H1 (cell line): ENCODE results near the gene SMIM32. TPM values are rescaled to one million over a fixed set of nuclear protein-coding genes. Genes with fewer than 3 reads are reported as not detected.

Experiments used
- CTCF ChIA-PET: fragments of 300-600 bp; sonication (Branson Sonifier 250); formaldehyde crosslinking; loops from one replicate; lab custom pipeline; 2021; ENCODE audit not compliant: partially characterized antibody; lab: Charles Lee
- POLR2A ChIA-PET: fragments of 300-600 bp; sonication (Branson Sonifier 250); formaldehyde crosslinking; loops from one replicate; lab custom pipeline; 2021; ENCODE audit warnings: inconsistent platforms; ENCODE audit not compliant: partially characterized antibody; lab: Charles Lee
- DNase-seq, 2 experiments: peaks; one replicate each; pipeline versions ENCODE4 v3.0.0 to v3.0.0-alpha.2; 2010 to 2022; ENCODE audit warnings: low spot score in 2 of 2, low read depth in 1 of 2, mixed read lengths in 1 of 2
- FAIRE-seq: peaks from 2 replicates; lab custom pipeline; 2011; peaks lifted over from hg19 to GRCh38; lab: Jason Lieb, UNC
- H2AFZ ChIP-seq: 2 replicates; pipeline ENCODE4 v1.8.1; 2012; ENCODE audit warnings: low read length, inconsistent platforms
- H2AK5ac ChIP-seq: 2 replicates; pipeline ENCODE4 v1.6.1; 2013; ENCODE audit warnings: low read depth, low read length
- H2BK120ac ChIP-seq: replicated peaks from 2 replicates; pipeline ENCODE3; 2013; ENCODE audit warnings: low read depth, low read length, inconsistent platforms
- H2BK12ac ChIP-seq: 2 replicates; pipeline ENCODE4 v1.6.1; 2013; ENCODE audit warnings: low read depth, low read length
- H2BK15ac ChIP-seq: 2 replicates; pipeline ENCODE4 v1.6.1; 2013; ENCODE audit warnings: low read length
- H2BK20ac ChIP-seq: 2 replicates; pipeline ENCODE4 v1.6.1; 2013; ENCODE audit warnings: low read length
- H2BK5ac ChIP-seq: 2 replicates; pipeline ENCODE4 v1.6.1; 2013; ENCODE audit warnings: low read depth, low read length
- H3K14ac ChIP-seq: 2 replicates; pipeline ENCODE4 v1.6.1; 2013; ENCODE audit warnings: inconsistent platforms; ENCODE audit not compliant: insufficient read length
- H3K18ac ChIP-seq: 2 replicates; pipeline ENCODE4 v1.6.1; 2013; ENCODE audit warnings: low read length; ENCODE audit errors: extremely low read depth
- H3K23ac ChIP-seq: 2 replicates; pipeline ENCODE4 v1.6.1; 2013; ENCODE audit warnings: inconsistent platforms; ENCODE audit not compliant: insufficient read length
- H3K23me2 ChIP-seq: 2 replicates; pipeline ENCODE4 v1.6.1; 2013; ENCODE audit warnings: low read depth, low read length
- H3K27ac ChIP-seq: 2 replicates; pipeline ENCODE4 v1.6.1; 2011; ENCODE audit warnings: low read depth, low read length, inconsistent platforms
- H3K27me3 ChIP-seq, 4 experiments: replicated peaks in 1 of 4; 1 replicate in 1 of 4; 2 replicates in 3 of 4; pipeline versions ENCODE4 v1.6.1 to v1.8.1; 2011 to 2013; ENCODE audit warnings: low read length in 3 of 4, mild to moderate bottlenecking in 3 of 4, inconsistent platforms in 2 of 4, mixed read lengths in 2 of 4, moderate library complexity in 1 of 4; ENCODE audit not compliant: control insufficient read depth in 3 of 4, insufficient read depth in 3 of 4; ENCODE audit errors: extremely low read depth in 1 of 4
- H3K36me3 ChIP-seq, 4 experiments: 2 replicates each; pipeline versions ENCODE4 v1.6.1 to v1.8.1; 2011 to 2013; ENCODE audit warnings: mild to moderate bottlenecking in 4 of 4, low read length in 3 of 4, moderate library complexity in 2 of 4, control low read depth in 1 of 4, inconsistent platforms in 1 of 4; ENCODE audit not compliant: insufficient read depth in 4 of 4, control insufficient read depth in 2 of 4
- H3K4ac ChIP-seq: replicated peaks from 2 replicates; pipeline ENCODE3; 2013; ENCODE audit warnings: low read length, low read depth, mixed read lengths, inconsistent platforms; ENCODE audit not compliant: insufficient read length
- H3K4me1 ChIP-seq, 4 experiments: replicated peaks in 1 of 4; 1 replicate in 1 of 4; 2 replicates in 3 of 4; pipeline versions ENCODE4 v1.6.1 to v1.8.1; 2011 to 2013; ENCODE audit warnings: low read length in 3 of 4, inconsistent platforms in 2 of 4, mixed read lengths in 1 of 4; ENCODE audit not compliant: insufficient read depth in 4 of 4, control insufficient read depth in 3 of 4
- H3K4me2 ChIP-seq, 2 experiments: 2 replicates each; pipeline versions ENCODE4 v1.6.1 to v1.8.1; 2011 to 2013; ENCODE audit warnings: low read depth in 2 of 2, low read length in 2 of 2, control low read depth in 1 of 2, inconsistent platforms in 1 of 2, mild to moderate bottlenecking in 1 of 2; ENCODE audit not compliant: insufficient read depth in 1 of 2
- H3K4me3 ChIP-seq, 4 experiments: fragments of 200-600, 300-600 bp in 1 of 4; sonication (generic), shearing (Covaris generic), sonication (Bioruptor Twin) in 1 of 4; 2 replicates each; pipeline versions ENCODE4 v1.5.1 to v1.8.1; 2011 to 2016; ENCODE audit warnings: low read length in 4 of 4, low read depth in 3 of 4, control low read depth in 2 of 4, inconsistent platforms in 2 of 4, mild to moderate bottlenecking in 2 of 4, mixed read lengths in 1 of 4, moderate library complexity in 1 of 4; ENCODE audit not compliant: insufficient read depth in 2 of 4; ENCODE audit errors: extremely low read depth in 1 of 4
- H3K56ac ChIP-seq: replicated peaks from 2 replicates; pipeline ENCODE3; 2013; ENCODE audit warnings: low read depth, mild to moderate bottlenecking, mixed read lengths, low read length, inconsistent platforms; ENCODE audit not compliant: insufficient read length
- H3K79me1 ChIP-seq: 2 replicates; pipeline ENCODE4 v1.6.1; 2013; ENCODE audit warnings: low read depth, low read length, control low read depth
- H3K79me2 ChIP-seq, 2 experiments: 2 replicates each; pipeline versions ENCODE4 v1.6.1 to v1.8.1; 2012 to 2013; ENCODE audit warnings: low read length in 2 of 2, mild to moderate bottlenecking in 2 of 2, inconsistent platforms in 1 of 2; ENCODE audit not compliant: insufficient read depth in 2 of 2, control insufficient read depth in 1 of 2
- H3K9ac ChIP-seq, 4 experiments: replicated peaks in 1 of 4; 1 replicate in 1 of 4; 2 replicates in 3 of 4; pipeline versions ENCODE4 v1.6.1 to v1.8.1; 2011 to 2013; ENCODE audit warnings: low read depth in 3 of 4, low read length in 3 of 4, control low read depth in 2 of 4, mild to moderate bottlenecking in 2 of 4, moderate library complexity in 2 of 4, inconsistent platforms in 1 of 4; ENCODE audit errors: extremely low read depth in 1 of 4
- H3K9me3 ChIP-seq, 2 experiments: 2 replicates each; pipeline versions ENCODE4 v1.6.1 to v1.8.1; 2012 to 2013; ENCODE audit warnings: mild to moderate bottlenecking in 2 of 2, moderate library complexity in 2 of 2, control low read depth in 1 of 2, inconsistent platforms in 1 of 2, low read depth in 1 of 2, low read length in 1 of 2, mixed read lengths in 1 of 2; ENCODE audit not compliant: insufficient read depth in 2 of 2
- H4K20me1 ChIP-seq, 2 experiments: replicated peaks in 1 of 2; 2 replicates each; pipeline versions ENCODE3 to v1.8.1; 2011 to 2013; ENCODE audit warnings: inconsistent platforms in 2 of 2, low read length in 2 of 2, mild to moderate bottlenecking in 1 of 2; ENCODE audit not compliant: insufficient read depth in 2 of 2, control insufficient read depth in 1 of 2
- H4K5ac ChIP-seq: 2 replicates; pipeline ENCODE4 v1.6.1; 2013; ENCODE audit warnings: low read length, low read depth, mixed read lengths, inconsistent platforms; ENCODE audit not compliant: insufficient read length
- H4K8ac ChIP-seq: 2 replicates; pipeline ENCODE4 v1.8.0; 2013; ENCODE audit warnings: mild to moderate bottlenecking, moderate library complexity, low read length, inconsistent platforms; ENCODE audit not compliant: insufficient read depth; ENCODE audit errors: extremely low read depth
- H4K91ac ChIP-seq: replicated peaks from 2 replicates; pipeline ENCODE3; 2013; ENCODE audit warnings: low read length, mixed read lengths, inconsistent platforms; ENCODE audit not compliant: insufficient read length
- ASH2L ChIP-seq: fragments of 200-600, 300-600 bp; sonication (generic); IDR thresholded peaks from one replicate; pipeline ENCODE4 v1.7.1; 2017; ENCODE audit warnings: low read length
- CREB1 ChIP-seq: IDR thresholded peaks from 2 replicates; pipeline ENCODE4 v1.6.1; 2012; ENCODE audit warnings: inconsistent platforms
- GTF2F1 ChIP-seq: IDR thresholded peaks from 2 replicates; pipeline ENCODE4 v1.6.1; 2012; ENCODE audit warnings: low read depth, low read length, improper control_type of control experiment, borderline replicate concordance
- HDAC6 ChIP-seq: IDR thresholded peaks from one replicate; pipeline ENCODE4 v1.7.1; 2012; ENCODE audit warnings: low read depth, mild to moderate bottlenecking, inconsistent platforms, low read length, moderate library complexity
- KDM4A ChIP-seq: IDR thresholded peaks from one replicate; pipeline ENCODE4 v1.7.1; 2012; ENCODE audit warnings: low read depth, mild to moderate bottlenecking, moderate library complexity, low read length, inconsistent platforms; ENCODE audit not compliant: severe bottlenecking
- KDM5A ChIP-seq: fragments of 200-600 bp; IDR thresholded peaks from 2 replicates; pipeline ENCODE4 v1.7.1; 2012; ENCODE audit warnings: mild to moderate bottlenecking, low read length, inconsistent platforms, mixed read lengths
- POLR2AphosphoS5 ChIP-seq: IDR thresholded peaks from 2 replicates; pipeline ENCODE4 v1.6.1; 2011; ENCODE audit warnings: low read depth, low read length
- RBBP5 ChIP-seq: IDR thresholded peaks from 2 replicates; pipeline ENCODE4 v1.7.1; 2012; ENCODE audit warnings: low read depth, mild to moderate bottlenecking, inconsistent platforms, low read length, moderate library complexity, borderline replicate concordance
- SAP30 ChIP-seq: fragments of 300-600 bp; sonication (generic); IDR thresholded peaks from 2 replicates; pipeline ENCODE4 v1.7.1; 2012; ENCODE audit warnings: low read length, moderate library complexity, mild to moderate bottlenecking, inconsistent platforms; ENCODE audit not compliant: insufficient read depth, insufficient replicate concordance
- SP4 ChIP-seq: IDR thresholded peaks from 2 replicates; pipeline ENCODE4 v1.6.1; 2012; ENCODE audit warnings: low read length, inconsistent platforms
- SUZ12 ChIP-seq: fragments of 200-600 bp; sonication (generic); IDR thresholded peaks from 2 replicates; pipeline ENCODE4 v1.6.1; 2012; ENCODE audit warnings: mild to moderate bottlenecking, inconsistent platforms, low read length, moderate library complexity, mixed read lengths
- ZNF274 ChIP-seq: IDR thresholded peaks from 2 replicates; pipeline ENCODE4 v1.7.0; 2012; ENCODE audit warnings: low read length, borderline replicate concordance; ENCODE audit errors: extremely low read depth
- WGBS, 2 experiments: shearing (Covaris generic) in 1 of 2; methylation state at CpG; one replicate each; pipeline versions ENCODE4 v1.1.6 to v1.1.7; 2013 to 2015; ENCODE audit warnings: low lambda C conversion rate in 2 of 2, mixed read lengths in 2 of 2, inconsistent platforms in 1 of 2, low coverage in 1 of 2, missing lambda C conversion rate in 1 of 2; ENCODE audit not compliant: insufficient replicate concordance in 2 of 2, insufficient coverage in 1 of 2, insufficient read length in 1 of 2; ENCODE audit errors: extremely low coverage in 1 of 2, missing lambda C conversion rate in 1 of 2; 5-methylcytosine and 5-hydroxymethylcytosine counted together
- polyA plus RNA-seq, 7 experiments: library from polyadenylated mRNA; depleted of rRNA in 3 of 7; stranded (reverse) in 5 of 7; unstranded in 2 of 7; fragments of >200 nt in 5 of 7; fragments of 200-250 nt in 2 of 7; gene quantifications; 1 replicate in 5 of 7; 2 replicates in 1 of 7; 4 replicates in 1 of 7; pipeline versions ENCODE4 v1.2.1 to v1.2.3, GENCODE V29; 2011 to 2013; ENCODE audit warnings: missing spikeins in 2 of 7, mixed read lengths in 2 of 7
- total RNA-seq: library from RNA; stranded (reverse); fragmentation: NEBNext Ultra II Directional; extraction: Animal tissue kit (Norgen Biotek cat#: 25700); gene quantifications from 2 replicates; pipeline ENCODE4 v1.2.1, GENCODE V29; 2021
- TF ChIP-seq, protein P1 (sequence below): IDR thresholded peaks from 2 replicates; pipeline ENCODE4 v1.6.1; 2012; ENCODE audit warnings: inconsistent platforms

The SMIM32 gene
- total and polyA plus RNA-seq, 2 of the 8 experiments (the other 6 are each of a cell fraction or from before 2014, with no cell fraction given), result 0.09 to 0.22 TPM

DNA sequence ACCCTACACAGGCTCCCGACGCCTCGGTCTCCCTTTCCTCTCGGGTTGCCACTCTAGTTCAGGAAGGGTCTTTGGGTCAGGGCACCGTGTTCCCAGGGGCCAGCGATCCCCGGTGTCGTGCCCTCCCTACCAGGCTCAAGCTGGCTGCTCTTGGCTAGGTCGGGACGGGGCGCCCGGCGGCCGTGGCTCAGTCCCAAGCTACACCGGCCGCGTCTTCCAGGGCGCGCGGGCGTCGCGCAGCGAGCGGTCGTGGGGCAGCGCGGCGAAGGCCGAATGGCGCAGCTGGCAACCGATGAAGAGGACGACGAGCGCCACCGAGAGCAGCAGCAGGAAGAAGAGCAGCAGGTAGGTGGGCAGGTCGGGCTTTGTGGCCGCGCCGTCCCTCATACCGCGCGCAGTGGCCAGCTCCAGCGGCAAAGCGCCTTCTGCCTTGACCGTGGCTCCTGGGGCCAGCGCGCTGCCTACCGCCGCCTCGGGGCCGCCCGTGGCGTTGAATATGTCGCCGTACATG, 892 bp downstream of the SMIM32 start:
- Histone ChIP-seq H2AFZ (peak overlapping the region; percentile 49; the same call in 1 of the 2 replicates), H3K27me3 (peaks cover 48 to 81% (median 69%) of the 10 kb centered on the region in 4 experiments), H3K79me2 (no peaks in the 10 kb centered on the region), H3K4me2 (peak overlapping the region; percentile 82 to 99), H2BK120ac (no peak overlapping the region), H4K5ac (no peak overlapping the region), H3K4me1 (peaks cover 0 to 16% (median 7%) of the 10 kb centered on the region in 4 experiments; a peak in 6 of 7 replicates), H3K36me3 (peaks cover 0 to 2% (median under 1%) of the 10 kb centered on the region in 4 experiments; a peak in 4 of 8 replicates), H3K27ac (no peak overlapping the region), H3K9ac (no peak overlapping the region; a peak in 2 of 7 replicates), H3K4me3 (peak overlapping the region; percentile 51 to 72 (median 63)), H3K18ac (peak overlapping the region; percentile 32), H3K79me1 (no peaks in the 10 kb centered on the region), H3K4ac (no peak overlapping the region), H4K20me1 (peaks cover 12 to 27% of the 10 kb centered on the region in 2 experiments), H3K23me2 (peaks cover 17% of the 10 kb centered on the region), H4K8ac (peak overlapping the region; percentile 7; the same call in 1 of the 2 replicates), H2AK5ac (no peak overlapping the region), H3K9me3 (no peaks in the 10 kb centered on the region), H2BK5ac (no peak overlapping the region), H3K14ac (no peak overlapping the region), H4K91ac (no peak overlapping the region), H2BK15ac (no peak overlapping the region), H2BK20ac (no peak overlapping the region), H3K56ac (no peak overlapping the region), H2BK12ac (no peak overlapping the region), H3K23ac (no peak overlapping the region)
- DNase-seq, result peak in 1 of 2 experiments; percentile 71
- FAIRE-seq, result no peak
- POLR2A ChIA-PET, result interaction anchor here (2.2 to 2.4 kb wide), 3 partner anchors 11 to 58 kb away, joined by 6 to 9 read pairs (median 8); partner anchors contain the start of gene SMAD5
- 1% methylated on average over 43 of the region's 56 CpGs; no CpG with 5 or more reads in 1 of the 2 experiments for WGBS, 2 experiments
- CTCF ChIA-PET, result interaction anchor here (1.0 to 7.1 kb wide), 7 partner anchors 9 to 19 kb away, joined by 3 to 66 read pairs (median 4); no protein-coding TSS in a partner anchor
- peak; percentile 98 for TF ChIP-seq SUZ12
- no peak for TF ChIP-seq SAP30
- no peak for TF ChIP-seq HDAC6
- TF ChIP-seq POLR2AphosphoS5, result 0 out of 2 replicates have a peak, but pooled peaks have one; percentile 8
- no peak for TF ChIP-seq GTF2F1
- no peak for TF ChIP-seq ZNF274
- TF ChIP-seq KDM4A, result peak; percentile 88
- TF ChIP-seq ASH2L, result peak; percentile 23
- TF ChIP-seq RBBP5, result no peak; the same call in 1 of the 2 replicates
- no peak for TF ChIP-seq SP4
- TF ChIP-seq, protein P1, sequence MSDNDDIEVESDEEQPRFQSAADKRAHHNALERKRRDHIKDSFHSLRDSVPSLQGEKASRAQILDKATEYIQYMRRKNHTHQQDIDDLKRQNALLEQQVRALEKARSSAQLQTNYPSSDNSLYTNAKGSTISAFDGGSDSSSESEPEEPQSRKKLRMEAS, result no peak
- TF ChIP-seq KDM5A, result no peak
- 0 out of 2 replicates have a peak, but pooled peaks have one; percentile 2 for TF ChIP-seq CREB1
